Hepatocyte (in vitro differentiated cells): ENCODE results near the gene LRP1B.

Experiments
- CTCF ChIP-seq: fragments of 200-600 bp; sonication (generic); IDR thresholded peaks from 2 replicates; pipeline ENCODE4 v1.5.1; 2016; ENCODE audit warnings: antibody characterized with exemption, mild to moderate bottlenecking; ENCODE audit not compliant: poor library complexity
- EZH2 ChIP-seq: fragments of 200-600 bp; sonication (generic); IDR thresholded peaks from 2 replicates; pipeline ENCODE4 v1.6.1; 2016; ENCODE audit warnings: antibody characterized with exemption, mild to moderate bottlenecking, borderline replicate concordance
- EZH2phosphoT487 ChIP-seq: fragments of 200-600 bp; sonication (generic); IDR thresholded peaks from one replicate; pipeline ENCODE4 v1.6.1; 2018; ENCODE audit warnings: antibody characterized with exemption, mild to moderate bottlenecking, low read depth, moderate library complexity; ENCODE audit not compliant: unreplicated experiment, severe bottlenecking

GRCh38 chr2:141782574-141782973, 348.2 kb downstream of the LRP1B start:
- TF ChIP-seq CTCF (no peak), EZH2 (no peak), EZH2phosphoT487 (no peak)
